Nephron progenitor cell (in vitro differentiated cells): ENCODE results near the gene NOTCH4.

Experiments
- DNase-seq: peaks from one replicate; pipeline ENCODE4 v3.0.0; 2021
- H3K27ac Mint-ChIP-seq: 2 replicates; pipeline ENCODE4 v1.8.0; 2021; ENCODE audit warnings: mild to moderate bottlenecking, moderate library complexity, mixed read lengths
- H3K27me3 Mint-ChIP-seq: 2 replicates; pipeline ENCODE4 v1.8.0; 2021; ENCODE audit warnings: mild to moderate bottlenecking, low read depth, mixed read lengths; ENCODE audit not compliant: poor library complexity
- H3K36me3 Mint-ChIP-seq: 2 replicates; pipeline ENCODE4 v1.8.0; 2021; ENCODE audit warnings: low read depth, mixed read lengths
- H3K4me1 Mint-ChIP-seq: 2 replicates; pipeline ENCODE4 v1.8.0; 2021; ENCODE audit warnings: mixed read lengths
- H3K4me3 Mint-ChIP-seq: 2 replicates; pipeline ENCODE4 v1.8.0; 2021; ENCODE audit warnings: mild to moderate bottlenecking, moderate library complexity, mixed read lengths
- H3K9me3 Mint-ChIP-seq: 2 replicates; pipeline ENCODE4 v1.8.0; 2021; ENCODE audit warnings: mild to moderate bottlenecking, moderate library complexity, mixed read lengths
- TF ChIP-seq, protein P1 (sequence below): fragments of 200-600 bp; sonication (generic); IDR thresholded peaks from 2 replicates; pipeline ENCODE4 v1.5.0; 2021; ENCODE audit warnings: antibody characterized with exemption

The NOTCH4 gene

GRCh38 chr6:32146687-32147086, 77.2 kb downstream of the NOTCH4 start:
- DNase-seq = no peak
- H3K9me3 Mint-ChIP-seq = peaks cover 8% of the 10 kb centered on the region

GRCh38 chr6:32146287-32146686, 77.6 kb downstream of the NOTCH4 start:
- TF ChIP-seq, protein P1, sequence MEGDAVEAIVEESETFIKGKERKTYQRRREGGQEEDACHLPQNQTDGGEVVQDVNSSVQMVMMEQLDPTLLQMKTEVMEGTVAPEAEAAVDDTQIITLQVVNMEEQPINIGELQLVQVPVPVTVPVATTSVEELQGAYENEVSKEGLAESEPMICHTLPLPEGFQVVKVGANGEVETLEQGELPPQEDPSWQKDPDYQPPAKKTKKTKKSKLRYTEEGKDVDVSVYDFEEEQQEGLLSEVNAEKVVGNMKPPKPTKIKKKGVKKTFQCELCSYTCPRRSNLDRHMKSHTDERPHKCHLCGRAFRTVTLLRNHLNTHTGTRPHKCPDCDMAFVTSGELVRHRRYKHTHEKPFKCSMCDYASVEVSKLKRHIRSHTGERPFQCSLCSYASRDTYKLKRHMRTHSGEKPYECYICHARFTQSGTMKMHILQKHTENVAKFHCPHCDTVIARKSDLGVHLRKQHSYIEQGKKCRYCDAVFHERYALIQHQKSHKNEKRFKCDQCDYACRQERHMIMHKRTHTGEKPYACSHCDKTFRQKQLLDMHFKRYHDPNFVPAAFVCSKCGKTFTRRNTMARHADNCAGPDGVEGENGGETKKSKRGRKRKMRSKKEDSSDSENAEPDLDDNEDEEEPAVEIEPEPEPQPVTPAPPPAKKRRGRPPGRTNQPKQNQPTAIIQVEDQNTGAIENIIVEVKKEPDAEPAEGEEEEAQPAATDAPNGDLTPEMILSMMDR = no peak
- H3K4me3 Mint-ChIP-seq = peak overlapping the region; percentile 44
- H3K27ac Mint-ChIP-seq = peak overlapping the region; percentile 45
- no peak for DNase-seq
- H3K4me1 Mint-ChIP-seq = peaks cover 60% of the 10 kb centered on the region
- peaks cover 8% of the 10 kb centered on the region for H3K9me3 Mint-ChIP-seq
- H3K27me3 Mint-ChIP-seq = peaks cover 52% of the 10 kb centered on the region
- peaks cover 11% of the 10 kb centered on the region for H3K36me3 Mint-ChIP-seq

More at GRCh38 chr6:32146687-32147086, 77.2 kb downstream of the NOTCH4 start:
- Mint-ChIP-seq H3K4me3 (peak overlapping the region; percentile 44), H3K27me3 (peaks cover 54% of the 10 kb centered on the region), H3K27ac (peak overlapping the region; percentile 45), H3K36me3 (peaks cover 11% of the 10 kb centered on the region), H3K4me1 (peaks cover 60% of the 10 kb centered on the region)
- TF ChIP-seq, protein P1 = no peak
